Measurements from ENCODE around the gene NYNRIN. TPM values are rescaled to one million over a fixed set of nuclear protein-coding genes. Genes with fewer than 3 reads are reported as not detected.

NYNRIN gene
- total and polyA plus RNA-seq, 2 donors (not counting 3 experiments of a cell fraction or from before 2014, with no cell fraction given), result 37.2 to 42.8 TPM

DNA sequence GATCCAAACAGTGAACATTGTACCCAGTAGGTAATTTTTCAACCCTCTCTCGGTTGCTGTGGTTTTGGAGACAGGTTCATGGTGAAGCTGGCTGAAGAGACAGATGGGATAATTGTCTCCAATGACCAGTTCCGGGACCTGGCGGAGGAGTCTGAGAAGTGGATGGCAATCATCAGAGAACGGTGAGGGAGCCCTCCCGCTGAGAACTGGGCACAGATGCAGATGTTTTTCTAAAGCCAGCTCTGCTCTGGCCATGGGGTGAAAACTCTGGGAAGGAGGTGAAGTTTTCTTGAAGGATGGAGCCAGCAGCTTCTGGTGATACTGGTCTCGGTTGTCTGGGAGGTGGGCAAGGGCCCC, 37.2 kb downstream of the NYNRIN start:
- no TSS peak for BruUV-seq (replicated peaks)
- FAIRE-seq, result peak; percentile 4
- intact Hi-C loops (cut with micrococcal nuclease) (loop anchor here (1.0 kb wide), 5 partner anchors 71 to 194 kb away; partner anchors contain the start of gene TINF2), dilution Hi-C loops (cut with MboI; ENCODE audit: extremely low pct_ligation_motif_present, low sequenced_read_pairs) (no loop called here)
- H4K20me1 ChIP-seq (replicated peaks; ENCODE audit: control insufficient read depth, extremely low read depth, insufficient read depth, low read length), result no peaks in the 10 kb centered on the region
- H3K9me3 ChIP-seq (replicated peaks; ENCODE audit: control insufficient read depth, insufficient read depth, low read length), result no peaks in the 10 kb centered on the region
- H3K79me2 ChIP-seq (ENCODE audit: control insufficient read depth, insufficient read depth, low read length), result peaks cover 15% of the 10 kb centered on the region
- no peak overlapping the region for H3K4me3 ChIP-seq (replicated peaks in 1 of 3; ENCODE audit: insufficient read depth in 1 of 3, low read depth in 1 of 3, low read length in 3 of 3)
- H3K36me3 ChIP-seq (ENCODE audit: control insufficient read depth in 2 of 2, extremely low read depth in 1 of 2, insufficient read depth in 2 of 2, low read length in 2 of 2), result peaks cover 13 to 37% of the 10 kb centered on the region in 2 experiments
- peak overlapping the region; percentile 14 for H3K9ac ChIP-seq (replicated peaks; ENCODE audit: extremely low read depth, insufficient read depth, low read length)
- peaks cover 45% of the 10 kb centered on the region for H3K4me1 ChIP-seq (ENCODE audit: control insufficient read depth, extremely low read depth, insufficient read depth, low read length)
- DNase-seq (ENCODE audit: low read depth, low spot score), result no peak
- CTCF ChIA-PET, result interaction anchor here (0.7 to 10.2 kb wide), 27 partner anchors 8 to 378 kb away, joined by 3 to 811 read pairs (median 5); partner anchors contain the start of genes ADCY4, CIDEB, LTB4R and LTB4R2
- no peak overlapping the region for H3K4me2 ChIP-seq (ENCODE audit: insufficient read depth, low read length)
- H2AFZ ChIP-seq (ENCODE audit: low read depth, low read length), result no peak overlapping the region
- H3K27me3 ChIP-seq (ENCODE audit: control insufficient read depth in 2 of 2, insufficient read depth in 2 of 2, low read length in 2 of 2), result no peaks in the 10 kb centered on the region
- H3K9me1 ChIP-seq (replicated peaks; ENCODE audit: control insufficient read depth, extremely low read depth, insufficient read depth, low read length), result no peaks in the 10 kb centered on the region
- POLR2A ChIA-PET, result interaction anchor here (0.6 to 2.4 kb wide), 4 partner anchors 11 to 104 kb away, joined by 3 to 7 read pairs (median 5); no protein-coding TSS in a partner anchor
- peak overlapping the region; percentile 75 for H3K27ac ChIP-seq (ENCODE audit: insufficient read depth, low read depth, low read length)
- TF ChIP-seq CTCF (IDR thresholded peaks at IDR 0.05; ENCODE audit: extremely low read depth in 1 of 2, insufficient read depth in 1 of 2, low read depth in 1 of 2, low read length in 2 of 2) (no peak), GATA2 (IDR thresholded peaks at IDR 0.05; ENCODE audit: insufficient read depth, insufficient read length, low read depth, low read length) (no peak)

- peak; percentile 97 for FAIRE-seq
- TF ChIP-seq GATA2 (IDR thresholded peaks at IDR 0.05; ENCODE audit: insufficient read depth, insufficient read length, low read depth, low read length) (no peak), POLR2A (IDR thresholded peaks at IDR 0.05; ENCODE audit: low read depth, low read length) (no peak), EZH2 (IDR thresholded peaks at IDR 0.05; ENCODE audit: borderline replicate concordance, low read depth, low read length, severe bottlenecking) (no peak), JUN (IDR thresholded peaks at IDR 0.05; ENCODE audit: borderline replicate concordance, insufficient read depth, insufficient read length, low read depth) (peak; percentile 60), MYC (IDR thresholded peaks at IDR 0.05; ENCODE audit: low read depth, low read length) (no peak), CTCF (IDR thresholded peaks at IDR 0.05; ENCODE audit: extremely low read depth in 1 of 2, insufficient read depth in 1 of 2, low read depth in 1 of 2, low read length in 2 of 2) (peak; percentile 72 to 77), FOS (IDR thresholded peaks at IDR 0.05; ENCODE audit: borderline replicate concordance, insufficient read depth, low read length) (peak; percentile 52), POLR2AphosphoS5 (IDR thresholded peaks at IDR 0.05; ENCODE audit: insufficient read depth, low read depth, low read length) (peak; percentile 75)
- TF ChIP-seq, protein P1, sequence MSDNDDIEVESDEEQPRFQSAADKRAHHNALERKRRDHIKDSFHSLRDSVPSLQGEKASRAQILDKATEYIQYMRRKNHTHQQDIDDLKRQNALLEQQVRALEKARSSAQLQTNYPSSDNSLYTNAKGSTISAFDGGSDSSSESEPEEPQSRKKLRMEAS (IDR thresholded peaks at IDR 0.05; ENCODE audit: insufficient read depth, insufficient read length), result peak; percentile 29
- Histone ChIP-seq H3K9me3 (replicated peaks; ENCODE audit: control insufficient read depth, insufficient read depth, low read length) (no peaks in the 10 kb centered on the region), H3K27ac (ENCODE audit: insufficient read depth, low read depth, low read length) (peak overlapping the region; percentile 75), H3K9me1 (replicated peaks; ENCODE audit: control insufficient read depth, extremely low read depth, insufficient read depth, low read length) (no peaks in the 10 kb centered on the region), H3K4me2 (ENCODE audit: insufficient read depth, low read length) (no peak overlapping the region), H3K36me3 (ENCODE audit: control insufficient read depth in 2 of 2, extremely low read depth in 1 of 2, insufficient read depth in 2 of 2, low read length in 2 of 2) (peaks cover 13 to 37% of the 10 kb centered on the region in 2 experiments), H3K4me1 (ENCODE audit: control insufficient read depth, extremely low read depth, insufficient read depth, low read length) (peaks cover 43% of the 10 kb centered on the region), H3K79me2 (ENCODE audit: control insufficient read depth, insufficient read depth, low read length) (peaks cover 13% of the 10 kb centered on the region), H3K9ac (replicated peaks; ENCODE audit: extremely low read depth, insufficient read depth, low read length) (peak overlapping the region; percentile 14), H4K20me1 (replicated peaks; ENCODE audit: control insufficient read depth, extremely low read depth, insufficient read depth, low read length) (no peaks in the 10 kb centered on the region), H2AFZ (ENCODE audit: low read depth, low read length) (no peak overlapping the region), H3K4me3 (replicated peaks in 1 of 3; ENCODE audit: insufficient read depth in 1 of 3, low read depth in 1 of 3, low read length in 3 of 3) (no peak overlapping the region), H3K27me3 (ENCODE audit: control insufficient read depth in 2 of 2, insufficient read depth in 2 of 2, low read length in 2 of 2) (no peaks in the 10 kb centered on the region)
- POLR2A ChIA-PET, result interaction anchor here (0.8 to 2.4 kb wide), 4 partner anchors 11 to 103 kb away, joined by 3 to 7 read pairs (median 3); no protein-coding TSS in a partner anchor
- dilution Hi-C loops (cut with MboI; ENCODE audit: extremely low pct_ligation_motif_present, low sequenced_read_pairs), result no loop called here
- peak; percentile 95 for DNase-seq (ENCODE audit: low read depth, low spot score)
- CTCF ChIA-PET, result interaction anchor here (0.7 to 10.2 kb wide), 29 partner anchors 9 to 378 kb away, joined by 3 to 811 read pairs (median 4); partner anchors contain the start of genes ADCY4, CIDEB, LTB4R and LTB4R2
- intact Hi-C loops (cut with micrococcal nuclease), result loop anchor here (1.0 kb wide), 5 partner anchors 71 to 194 kb away; partner anchors contain the start of gene TINF2
- BruUV-seq (replicated peaks), result no TSS peak
Observed at GRCh38 chr14:24436355-24437019, 37.7 kb downstream of the NYNRIN start.

Data from endothelial cell of umbilical vein (primary cell).